ENCODE measurements around the gene COL4A4.
"Not testable (repeated sequence)": the region's sequence is repeated elsewhere in the genome, so short reads cannot be mapped to it uniquely, and the experiment has no call there.

Gene COL4A4

DNA sequence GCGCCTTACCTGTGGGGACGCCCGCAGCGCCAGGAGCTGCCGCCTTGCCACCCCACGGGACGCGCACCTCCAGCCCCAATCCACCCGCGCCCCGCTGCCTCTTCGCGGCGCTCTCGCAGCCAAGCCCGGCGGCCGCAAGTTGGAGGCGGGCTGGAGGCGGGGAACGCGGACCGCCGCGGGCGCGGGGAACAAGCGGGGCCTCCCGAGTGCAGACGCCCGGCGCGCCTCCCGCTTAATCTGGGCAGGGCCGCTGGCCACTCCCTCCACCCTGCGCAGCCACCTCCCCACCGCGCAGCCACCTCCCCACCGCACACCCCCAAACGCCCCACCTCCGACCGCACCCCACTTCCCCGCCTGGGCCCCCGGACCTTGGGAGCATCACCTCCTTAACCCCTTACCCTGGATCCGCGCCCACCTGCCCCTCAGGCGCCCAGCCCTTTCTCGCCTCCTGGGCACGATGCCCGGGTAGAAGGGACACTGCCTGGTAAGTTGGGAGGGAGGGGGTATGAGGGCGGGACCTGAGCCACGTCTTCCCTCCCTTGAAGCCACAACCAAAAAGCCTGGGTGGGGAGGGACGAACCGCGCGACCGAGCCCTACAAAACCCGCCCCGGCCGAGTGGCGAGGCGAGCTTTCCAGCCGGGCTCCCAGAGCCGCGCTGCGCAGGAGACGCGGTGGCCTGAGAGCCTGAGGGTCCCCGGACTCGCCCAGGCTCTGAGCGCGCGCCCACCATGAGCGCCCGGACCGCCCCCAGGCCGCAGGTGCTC lies at the start of gene COL4A4, which contains the start of gene COL4A3:
COL4A4 (minus strand) TSS at position 208 of the 765 bp plus-strand sequence. CDS start 16,722 bp downstream, outside the sequence.
COL4A3 (plus strand) TSS at position 627 of the 765 bp plus-strand sequence; CDS start at position 730, 103 bp downstream.
- in situ Hi-C loops (cut with HindIII; ENCODE audit: low sequenced_read_pairs), result no loop called here

DNA sequence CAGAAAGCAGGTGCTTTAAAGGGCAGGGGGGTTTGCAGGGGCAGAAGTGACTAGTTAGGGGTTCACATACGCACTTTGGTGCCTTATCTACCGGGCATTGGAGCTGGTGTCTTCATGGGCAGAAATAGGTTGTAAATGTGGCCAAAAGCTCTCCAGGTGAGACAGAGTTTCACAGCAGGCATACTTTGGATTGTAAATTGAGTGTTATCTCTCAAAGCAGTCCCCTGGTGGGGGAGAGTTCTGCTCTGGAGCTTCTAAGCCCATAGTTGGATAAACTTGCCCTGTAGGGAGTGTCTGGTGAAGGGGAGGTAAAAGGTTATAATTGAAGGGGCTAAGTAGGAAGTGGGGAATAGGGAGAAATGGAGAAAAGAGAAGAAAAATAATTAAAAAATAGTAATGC lies 43.6 kb upstream of the COL4A4 start:
- in situ Hi-C loops (cut with HindIII; ENCODE audit: low sequenced_read_pairs), result no loop called here

DNA sequence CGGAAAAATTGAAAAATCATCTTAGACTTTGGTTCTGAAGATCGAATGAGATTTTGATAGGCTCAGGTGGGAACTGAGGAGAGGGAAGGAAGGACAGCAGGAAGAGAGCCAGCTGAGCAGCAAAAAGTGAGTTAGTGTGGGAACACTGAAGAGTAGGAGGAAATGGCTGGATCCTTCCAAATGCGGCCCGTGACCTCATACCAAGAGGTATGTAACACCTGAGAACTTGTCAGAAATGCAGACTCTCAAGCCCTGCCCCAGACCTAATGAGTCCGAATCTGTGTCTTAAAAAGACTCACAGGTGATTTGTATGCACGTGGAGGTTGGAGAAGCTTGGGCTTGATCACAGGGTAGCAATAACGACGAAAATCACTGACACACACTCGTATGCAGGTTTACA lies 42.4 kb upstream of the COL4A4 start:
- in situ Hi-C loops (cut with HindIII; ENCODE audit: low sequenced_read_pairs), result no loop called here

DNA sequence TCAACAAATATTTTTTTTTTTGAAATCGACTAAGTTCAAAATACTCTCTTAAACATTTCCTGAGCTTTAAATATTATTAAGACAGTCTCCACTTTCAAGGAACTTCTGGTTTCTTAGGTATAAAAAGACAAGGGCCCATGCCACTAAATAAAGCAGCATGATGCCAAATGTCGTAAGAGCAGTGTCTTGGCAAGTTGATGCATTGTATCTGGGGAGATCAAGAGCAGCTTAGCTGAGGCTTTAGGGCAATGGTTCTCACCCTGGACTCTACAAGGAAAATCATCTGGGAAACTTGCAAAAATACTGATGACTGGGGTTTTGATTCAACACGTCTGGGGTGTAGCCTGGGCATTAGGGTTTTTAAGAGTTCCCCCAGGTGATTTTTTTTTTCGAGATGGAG lies 41.7 kb upstream of the COL4A4 start:
- in situ Hi-C loops (cut with HindIII; ENCODE audit: low sequenced_read_pairs), result no loop called here

DNA sequence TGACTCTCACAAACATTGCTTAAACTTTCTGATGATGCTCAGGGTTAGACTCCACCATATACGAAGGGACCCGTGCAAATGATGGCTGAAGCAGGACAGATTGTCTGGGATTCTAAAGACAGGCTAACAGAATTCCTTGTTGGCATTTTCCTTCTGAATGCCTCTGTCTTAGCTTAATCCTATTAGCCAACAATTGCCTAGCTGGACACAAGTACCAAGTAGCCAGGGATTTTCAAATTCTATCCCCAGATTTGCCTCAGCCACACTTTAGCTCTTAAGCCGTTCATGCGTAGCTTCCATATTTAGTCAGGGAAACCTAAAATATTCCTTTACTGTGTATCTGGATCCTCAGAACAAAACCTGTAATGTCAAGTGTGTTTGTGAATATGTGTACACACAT lies 40.4 kb upstream of the COL4A4 start:
- in situ Hi-C loops (cut with HindIII; ENCODE audit: low sequenced_read_pairs), result no loop called here

DNA sequence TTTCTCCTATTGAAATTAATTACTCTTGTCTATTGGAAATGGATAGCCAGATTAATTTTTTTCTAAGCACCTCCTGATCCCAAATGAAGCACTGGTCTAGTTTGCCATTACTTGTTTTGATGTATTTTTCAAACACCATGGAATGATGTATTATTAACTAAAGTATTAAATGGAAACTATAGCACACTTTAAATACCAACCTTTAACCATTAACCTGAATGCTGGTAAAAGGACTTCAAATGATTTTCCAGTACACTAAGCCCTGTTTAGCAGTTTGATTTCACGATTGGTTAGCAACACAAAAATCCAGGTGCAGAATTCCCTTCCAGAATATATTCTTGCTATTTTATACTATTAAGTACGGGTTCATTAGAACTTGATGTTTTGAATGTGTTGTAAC lies 37.8 kb upstream of the COL4A4 start:
- in situ Hi-C loops (cut with HindIII; ENCODE audit: low sequenced_read_pairs), result no loop called here

DNA sequence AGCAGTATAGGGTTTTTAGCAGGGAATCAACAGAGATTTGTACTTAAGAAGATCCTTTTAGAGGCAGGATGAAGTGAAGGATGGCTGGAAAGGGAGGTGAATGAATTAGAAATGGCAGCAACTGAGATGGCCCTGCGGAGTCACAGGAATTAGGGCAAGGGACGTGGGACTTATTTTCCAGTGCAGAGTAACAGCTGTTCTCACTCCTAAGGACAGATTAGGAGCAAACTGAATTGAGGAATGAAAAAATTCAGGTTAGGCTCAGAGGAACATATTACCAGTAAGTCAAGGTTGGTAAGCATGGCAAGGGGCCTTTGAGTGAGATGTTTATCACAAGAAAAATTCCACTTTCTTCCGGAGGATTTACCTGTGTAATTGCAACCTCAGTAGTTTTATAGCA lies 34.9 kb upstream of the COL4A4 start:
- in situ Hi-C loops (cut with HindIII; ENCODE audit: low sequenced_read_pairs), result no loop called here

DNA sequence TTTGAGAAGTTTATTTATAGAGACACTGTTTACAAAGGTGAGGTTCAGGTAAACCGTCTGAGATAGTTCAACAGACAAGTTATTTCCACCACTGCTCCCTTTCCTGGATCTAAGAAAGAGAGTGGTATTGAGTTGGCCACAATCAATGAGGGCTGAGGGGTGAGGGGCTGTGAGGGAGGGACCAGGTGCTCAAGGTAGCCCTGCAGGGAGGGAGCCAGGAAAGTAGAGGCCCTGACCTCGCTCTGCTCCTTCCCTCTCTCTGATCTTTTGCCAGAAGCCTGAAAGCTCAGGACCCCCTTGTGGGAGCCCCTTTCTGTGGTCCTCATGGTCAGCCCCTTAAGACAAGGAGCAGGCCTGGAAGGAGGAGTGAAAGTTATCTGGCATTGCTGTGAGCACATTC lies 30.2 kb upstream of the COL4A4 start:
- in situ Hi-C loops (cut with HindIII; ENCODE audit: low sequenced_read_pairs), result no loop called here

DNA sequence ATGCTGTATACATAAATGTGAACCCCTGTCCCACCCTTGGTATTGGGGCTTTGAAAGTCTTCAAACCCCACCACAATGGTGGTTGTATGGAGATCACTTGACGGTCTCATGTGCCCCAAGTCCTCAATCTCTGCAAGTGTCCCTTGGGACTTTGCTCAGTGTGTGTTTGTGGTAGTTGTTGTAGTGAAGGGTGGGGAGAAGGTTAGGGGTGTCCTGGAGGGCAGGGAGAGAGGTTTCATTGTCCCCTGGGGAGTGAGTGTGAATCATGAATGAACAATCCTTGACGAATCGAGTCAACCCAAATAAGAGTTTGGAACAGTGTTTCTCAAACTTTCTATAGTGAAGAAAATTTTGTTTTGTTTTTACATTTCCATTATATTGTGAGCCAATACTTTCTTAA lies 28.5 kb upstream of the COL4A4 start:
- in situ Hi-C loops (cut with HindIII; ENCODE audit: low sequenced_read_pairs), result no loop called here

DNA sequence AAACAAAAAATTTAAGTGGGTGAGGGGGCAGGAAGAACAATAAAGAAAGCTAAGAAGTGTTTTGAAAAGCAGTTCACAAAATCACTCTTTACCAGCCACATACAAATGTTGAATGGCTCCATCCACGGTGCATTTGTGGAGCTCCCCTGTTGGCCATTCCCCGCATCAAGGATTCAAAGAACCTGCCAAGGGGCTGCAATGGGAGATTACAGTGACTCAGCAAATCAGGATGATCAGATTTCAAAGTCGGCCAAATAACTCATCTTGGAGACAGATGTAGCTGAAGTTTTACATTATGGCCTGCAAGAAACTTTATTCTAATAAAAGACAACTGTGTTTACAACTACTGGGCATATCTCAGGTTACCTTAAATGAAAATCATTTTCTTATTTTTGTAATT lies 27.4 kb upstream of the COL4A4 start:
- in situ Hi-C loops (cut with HindIII; ENCODE audit: low sequenced_read_pairs), result no loop called here

DNA sequence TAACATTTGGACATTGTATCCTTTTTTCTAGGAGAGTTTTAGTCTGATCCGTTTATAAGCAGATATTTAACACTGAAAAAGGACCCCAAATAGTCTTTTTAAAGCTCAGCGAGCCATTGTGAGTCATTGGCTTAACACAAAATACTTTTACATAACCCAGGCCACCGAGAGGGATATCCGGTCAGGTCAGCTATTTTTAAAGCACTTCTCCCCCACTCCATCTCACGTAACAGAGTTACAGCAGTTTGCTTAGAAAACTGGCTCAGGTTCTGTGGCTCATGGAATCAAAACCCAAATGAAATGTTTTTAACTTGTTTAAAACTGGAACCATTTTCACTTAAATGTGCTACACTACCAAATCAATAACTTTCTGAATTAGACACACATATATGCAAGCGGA lies 24.3 kb upstream of the COL4A4 start:
- in situ Hi-C loops (cut with HindIII; ENCODE audit: low sequenced_read_pairs), result no loop called here

DNA sequence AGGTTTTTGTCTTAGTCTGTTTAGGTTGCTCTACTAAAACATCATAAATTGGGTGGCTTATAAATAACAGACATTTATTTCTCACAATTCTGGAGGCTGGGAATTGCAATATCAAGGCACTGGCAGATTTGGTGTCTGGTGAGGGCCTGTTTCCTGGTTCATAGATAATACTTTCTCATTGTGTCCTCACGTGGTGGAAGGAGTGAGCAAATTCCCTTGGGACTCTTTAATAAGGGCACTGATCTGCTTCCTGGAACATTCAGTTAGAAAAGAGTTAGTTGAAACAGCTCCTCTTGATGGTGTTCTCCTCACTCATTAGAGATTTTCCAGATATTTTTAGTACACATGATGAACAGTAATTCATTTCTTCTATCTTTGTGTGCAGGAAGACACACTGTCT lies 22.7 kb upstream of the COL4A4 start:
- in situ Hi-C loops (cut with HindIII; ENCODE audit: low sequenced_read_pairs), result no loop called here

DNA sequence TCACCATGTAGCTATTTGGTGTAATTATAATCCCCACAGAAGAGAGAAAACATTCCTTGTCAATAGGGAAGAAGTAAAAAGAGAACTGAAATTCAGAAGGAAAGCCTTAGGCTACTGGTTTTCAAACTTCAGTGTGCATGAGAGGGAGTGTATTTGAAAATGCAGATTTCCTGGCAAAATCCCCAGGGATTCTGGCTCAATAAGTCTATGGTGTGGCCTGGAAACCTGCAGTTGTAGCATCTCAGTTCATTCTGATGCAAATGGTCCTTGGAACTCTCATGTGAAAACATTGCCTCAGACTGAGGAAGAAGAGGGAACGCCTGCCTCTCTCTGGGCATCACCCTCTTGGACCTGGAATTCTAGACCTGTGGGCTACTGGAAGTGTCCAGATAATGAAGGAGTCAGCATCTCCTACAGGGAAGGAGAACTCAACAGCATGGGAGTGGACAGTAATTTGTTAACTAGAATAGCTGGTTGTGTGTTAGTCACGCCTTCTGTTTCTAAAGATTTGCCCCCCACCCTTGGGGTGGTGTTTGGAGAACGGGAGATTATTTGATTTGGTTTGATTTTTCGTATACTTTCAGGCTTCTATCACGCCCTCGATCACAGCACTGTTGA lies 21.7 kb upstream of the COL4A4 start:
- in situ Hi-C loops (cut with HindIII; ENCODE audit: low sequenced_read_pairs), result no loop called here

DNA sequence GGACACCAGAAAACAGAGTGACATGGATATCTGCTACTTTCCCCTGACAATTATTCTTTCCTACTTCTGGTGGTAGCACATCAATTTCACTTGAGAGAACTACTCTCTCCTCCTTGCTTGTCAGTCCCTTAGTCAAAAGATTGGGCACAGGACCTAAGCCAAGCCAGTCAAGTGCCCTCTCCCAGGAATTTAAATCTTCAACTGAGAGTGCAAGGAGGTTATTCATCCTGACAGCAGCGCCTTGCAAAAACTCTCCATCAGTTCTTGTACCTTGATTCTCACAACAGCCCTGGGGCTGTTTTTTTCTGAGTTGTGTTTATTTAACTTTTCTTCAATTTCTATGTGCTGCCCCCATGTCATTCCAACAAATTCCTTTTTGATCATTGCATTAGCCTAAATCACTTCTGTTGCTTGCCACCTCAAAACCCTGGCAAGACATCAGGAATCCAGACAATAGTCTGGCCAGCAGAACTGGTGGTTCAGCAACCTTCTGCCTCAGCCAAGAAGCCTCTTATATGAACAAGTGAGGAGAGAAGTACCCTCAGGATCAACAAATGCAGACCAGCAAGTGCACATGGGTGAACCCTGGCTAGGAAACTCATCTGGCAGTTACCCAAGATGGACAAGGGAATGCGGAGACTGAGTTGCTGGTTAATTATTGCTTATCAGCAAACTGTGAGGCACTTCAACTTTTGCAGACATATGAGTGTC lies 19.8 kb upstream of the COL4A4 start:
- in situ Hi-C loops (cut with HindIII; ENCODE audit: low sequenced_read_pairs), result no loop called here

DNA sequence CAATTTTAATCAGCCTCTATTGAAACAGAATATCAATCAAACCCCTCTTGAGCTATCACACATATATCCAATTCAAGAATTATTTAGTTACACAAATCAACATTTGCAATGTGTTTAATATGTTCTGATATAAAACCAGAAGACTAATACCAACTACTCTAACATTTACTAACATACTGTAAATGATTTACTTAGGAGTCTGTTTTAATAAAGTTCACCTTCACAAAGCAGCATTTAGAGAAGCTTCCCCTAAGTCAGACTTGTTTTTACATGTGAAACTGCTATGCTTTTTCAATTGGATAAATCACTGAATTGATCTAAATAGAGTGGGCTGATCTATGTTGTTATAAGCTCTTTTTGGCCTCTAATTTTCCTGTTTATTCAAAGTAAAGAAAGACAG lies 18.8 kb upstream of the COL4A4 start:
- in situ Hi-C loops (cut with HindIII; ENCODE audit: low sequenced_read_pairs), result no loop called here

DNA sequence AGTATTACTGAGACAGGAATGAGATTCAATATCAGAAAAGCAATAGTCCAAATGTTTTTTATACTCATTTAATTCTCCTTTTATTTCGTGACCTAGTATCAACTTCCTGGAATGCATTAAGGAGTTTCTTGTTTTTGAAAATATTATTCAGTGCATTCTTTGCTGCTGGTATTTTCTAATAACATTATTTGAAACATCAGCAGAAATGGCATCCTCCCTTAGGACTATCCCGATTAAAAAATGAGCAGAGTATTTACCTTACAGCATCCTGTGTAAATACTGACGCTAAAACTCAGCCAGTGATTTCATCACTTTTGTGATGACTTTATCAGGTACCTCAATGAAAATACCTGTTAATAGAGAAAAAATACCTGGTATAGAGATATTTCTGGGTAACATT lies 16.8 kb upstream of the COL4A4 start:
- in situ Hi-C loops (cut with HindIII; ENCODE audit: low sequenced_read_pairs), result no loop called here

DNA sequence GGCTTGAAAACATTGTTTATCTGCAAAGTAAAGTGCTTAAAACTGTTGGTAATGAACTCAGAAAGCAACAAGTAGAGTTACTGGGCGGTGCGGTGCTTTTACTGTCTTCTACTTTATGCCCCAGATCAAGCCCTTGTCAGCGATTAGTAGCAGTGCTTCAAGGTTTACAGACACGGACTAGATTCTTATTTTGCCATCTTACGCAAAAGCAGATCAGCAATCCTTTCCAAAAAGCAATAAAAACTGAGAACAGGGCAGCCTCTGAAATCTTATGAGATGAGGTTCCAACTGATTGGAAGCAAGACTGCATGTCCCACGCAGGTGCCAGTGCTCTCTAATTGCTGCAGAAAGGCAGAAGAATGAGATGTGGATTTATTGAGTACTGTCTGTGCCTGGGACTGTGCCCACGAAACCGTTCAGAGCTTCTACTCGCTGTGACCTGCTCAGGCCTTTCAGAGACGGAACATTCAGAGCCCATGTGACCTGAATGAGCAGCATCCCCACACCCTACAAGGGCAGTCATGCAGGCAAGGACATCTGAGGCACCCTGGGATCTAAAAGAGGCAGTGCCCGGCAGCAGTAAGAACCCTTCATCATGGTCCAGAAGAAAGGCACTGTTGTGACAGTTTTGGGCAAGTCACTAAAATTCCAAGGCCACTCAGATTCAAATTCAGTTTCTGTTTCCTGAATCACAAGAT lies 16.1 kb upstream of the COL4A4 start:
- in situ Hi-C loops (cut with HindIII; ENCODE audit: low sequenced_read_pairs), result no loop called here

DNA sequence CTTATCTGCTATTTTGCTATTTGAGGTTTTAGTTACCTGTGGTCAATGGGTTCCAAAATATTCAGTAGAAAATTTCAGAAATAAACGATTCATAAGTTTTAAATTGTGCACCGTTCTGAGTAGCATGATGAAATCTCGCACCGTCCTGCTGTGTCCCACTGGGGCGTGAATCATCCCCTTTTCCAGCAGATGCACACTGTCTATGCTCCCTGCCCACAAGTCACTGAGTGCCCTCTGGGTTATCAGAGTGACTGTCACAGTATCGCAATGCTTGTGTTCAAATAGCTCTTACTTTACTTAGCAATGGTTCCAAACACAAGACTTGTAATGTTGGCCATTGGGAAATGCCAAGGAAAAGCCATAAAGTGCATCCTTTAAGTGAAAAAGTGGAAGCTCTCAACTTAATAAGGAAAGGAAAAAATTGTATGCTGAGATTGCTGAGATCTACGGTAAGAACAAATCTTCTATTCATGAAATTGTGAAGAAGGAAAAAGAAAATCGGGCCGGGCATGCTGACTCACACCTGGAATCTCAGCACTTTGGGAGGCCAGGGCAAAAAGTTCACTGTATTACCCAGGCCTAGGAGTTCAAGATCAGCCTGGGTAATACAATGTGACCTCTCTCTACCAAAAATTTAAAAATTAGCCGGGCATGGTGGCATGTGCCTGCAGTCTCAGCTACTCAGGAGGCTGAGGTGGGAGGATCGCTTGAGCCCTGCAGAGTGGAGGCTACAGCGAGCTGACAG lies 13.8 kb upstream of the COL4A4 start:
- in situ Hi-C loops (cut with HindIII; ENCODE audit: low sequenced_read_pairs), result no loop called here

DNA sequence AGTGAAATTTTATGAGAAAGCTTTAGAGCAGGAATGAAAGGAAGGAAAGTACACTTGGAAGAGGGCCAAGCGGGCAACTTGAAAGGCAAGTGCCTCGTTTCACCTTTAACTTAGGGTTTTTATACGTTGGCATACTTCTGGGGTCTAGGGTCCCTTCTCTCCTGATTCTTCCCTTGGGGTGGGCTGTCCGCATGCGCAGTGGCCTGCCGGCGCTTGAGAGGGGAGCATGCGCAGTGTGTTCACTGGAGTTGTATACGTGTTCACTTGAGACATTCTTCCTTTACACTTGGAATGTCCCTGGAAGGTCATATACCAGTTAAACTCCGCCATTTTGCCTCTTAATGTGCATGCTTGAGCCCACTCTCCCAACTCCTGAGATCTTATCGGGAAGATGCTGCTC lies 7.8 kb upstream of the COL4A4 start:
- in situ Hi-C loops (cut with HindIII; ENCODE audit: low sequenced_read_pairs), result not testable (repeated sequence)

DNA sequence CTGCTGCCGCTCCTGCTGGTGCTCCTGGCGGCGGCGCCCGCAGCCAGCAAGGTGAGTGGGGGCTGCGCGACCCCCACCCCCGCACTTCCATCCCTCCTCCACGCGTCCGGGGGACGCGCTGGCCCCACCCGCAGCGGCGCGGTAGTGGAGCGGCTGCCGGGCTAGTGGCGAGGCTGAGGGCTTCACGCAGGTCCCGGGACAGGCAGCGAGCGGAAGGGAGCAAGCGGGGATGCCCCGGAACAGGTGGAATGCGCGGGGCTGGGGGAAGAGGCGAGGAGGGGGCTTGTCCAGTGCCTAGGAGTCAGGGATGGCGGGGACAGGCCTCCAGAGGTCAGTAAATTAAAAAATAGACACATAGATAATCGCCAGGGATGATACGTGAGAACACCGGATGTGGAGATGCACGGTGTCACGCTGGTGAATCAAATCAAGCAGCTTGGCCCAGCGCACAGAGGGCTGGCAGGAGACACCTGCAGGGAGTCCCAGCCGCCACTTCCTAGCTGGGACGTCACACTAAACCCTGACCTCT lies 822 bp upstream of the COL4A4 start:
- in situ Hi-C loops (cut with HindIII; ENCODE audit: low sequenced_read_pairs), result no loop called here

All from DLD1 (cell line).